Astrocyte (in vitro differentiated cells and primary cell): Measurements from ENCODE around the gene MPC1.

Experiments used
- CTCF ChIP-seq: IDR thresholded peaks from 2 replicates; pipeline ENCODE4 v1.5.1; 2011; ENCODE audit warnings: low read depth, mild to moderate bottlenecking, inconsistent platforms, low read length, moderate library complexity; ENCODE audit not compliant: insufficient read depth
- EZH2 ChIP-seq: IDR thresholded peaks from 2 replicates; pipeline ENCODE4 v1.6.1; 2012; ENCODE audit warnings: mild to moderate bottlenecking, low read length, inconsistent platforms; ENCODE audit not compliant: insufficient read depth

GRCh38 chr6:166388290-166389004 is 5.7 kb upstream of the MPC1 start:
- TF ChIP-seq CTCF = no peak
- no peak for TF ChIP-seq EZH2
